GF-D8 (cell line): ENCODE results near the gene EVA1A.
"Not testable (repeated sequence)": the region's sequence is repeated elsewhere in the genome, so short reads cannot be mapped to it uniquely, and the experiment has no call there.

Experiments used
- DNase-seq: peaks from one replicate; lab custom pipeline; 2025; lab: John Stamatoyannopoulos, UW

Gene EVA1A

GRCh38 chr2:75517547-75518230 lies 43.0 kb downstream of the EVA1A start:
- DNase-seq: no peak

GRCh38 chr2:75516378-75517360 lies 44.1 kb downstream of the EVA1A start:
- no peak for DNase-seq

DNA sequence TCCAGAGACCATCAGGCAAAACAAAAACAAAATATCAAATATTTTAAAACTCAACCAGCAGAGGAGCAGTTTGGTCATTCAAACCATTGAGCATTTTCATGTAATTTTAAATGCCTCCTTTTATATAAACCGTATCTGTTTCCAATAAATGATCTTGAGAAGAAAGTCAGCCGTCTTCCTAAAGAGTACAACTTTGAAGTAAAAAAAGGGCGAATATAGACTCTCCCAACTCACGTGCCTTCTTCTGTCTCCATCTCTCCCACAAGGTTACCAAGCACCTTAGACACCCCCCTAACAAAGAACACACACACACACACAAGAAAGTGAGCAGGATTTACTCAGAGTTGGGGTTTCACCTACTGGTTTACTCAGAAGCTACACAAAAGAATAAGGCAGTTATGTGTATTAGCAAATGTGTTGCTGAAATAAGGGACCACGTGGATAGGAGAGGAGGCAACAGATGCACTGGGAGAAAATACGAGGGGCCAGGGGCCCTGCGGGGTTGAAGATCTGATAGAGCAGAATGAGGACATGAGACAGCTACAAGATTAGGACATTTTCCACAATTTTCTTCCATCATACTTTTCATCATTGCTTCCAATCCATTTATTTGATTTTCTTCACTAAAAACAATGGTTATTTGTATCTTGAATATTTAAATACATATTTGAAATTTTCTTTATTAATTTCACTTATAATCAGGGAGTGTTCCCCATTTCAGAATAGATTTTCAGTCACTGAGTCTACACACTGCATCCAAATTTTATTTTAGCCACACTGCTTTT lies 45.0 kb downstream of the EVA1A start:
- DNase-seq: no peak

GRCh38 chr2:75513616-75514170 lies 47.0 kb downstream of the EVA1A start:
- DNase-seq: no peak

DNA sequence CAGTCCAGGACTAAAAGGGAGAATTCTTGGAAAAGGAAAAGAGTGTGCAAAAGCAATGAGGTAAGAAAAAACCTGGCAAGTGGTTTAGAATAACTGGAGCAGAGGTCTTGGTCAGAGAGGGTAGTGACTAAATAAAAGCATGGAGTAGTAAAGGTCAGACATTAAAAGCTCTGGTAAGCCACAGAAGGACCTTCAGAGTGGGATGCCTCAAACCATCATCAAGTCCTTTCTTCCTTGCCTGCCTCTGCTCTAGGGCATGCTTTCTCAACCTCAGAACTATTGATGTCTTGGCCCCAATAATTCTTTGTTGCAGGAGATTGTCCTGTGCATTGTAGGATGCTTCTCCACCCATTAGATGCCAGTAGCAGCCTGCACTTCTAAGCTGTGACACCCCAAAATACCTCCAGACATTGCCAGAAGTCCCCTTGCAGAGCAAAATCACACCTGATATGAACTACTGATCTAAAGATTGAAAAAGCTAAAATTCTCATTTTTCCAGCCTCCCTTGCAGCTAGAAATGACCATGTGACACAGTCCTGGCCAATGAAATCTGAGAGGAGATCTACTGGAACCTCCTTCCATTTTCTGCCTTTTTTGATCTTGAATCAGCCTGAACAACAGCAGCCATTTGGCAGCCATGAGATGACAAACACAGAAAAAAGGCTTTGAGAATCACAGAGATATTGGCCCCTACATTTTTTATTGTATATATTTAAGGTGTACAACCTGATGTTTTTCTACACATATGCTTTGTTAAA lies 48.1 kb downstream of the EVA1A start:
- DNase-seq: no peak

GRCh38 chr2:75506101-75506697 lies 54.5 kb downstream of the EVA1A start:
- no peak for DNase-seq

DNA sequence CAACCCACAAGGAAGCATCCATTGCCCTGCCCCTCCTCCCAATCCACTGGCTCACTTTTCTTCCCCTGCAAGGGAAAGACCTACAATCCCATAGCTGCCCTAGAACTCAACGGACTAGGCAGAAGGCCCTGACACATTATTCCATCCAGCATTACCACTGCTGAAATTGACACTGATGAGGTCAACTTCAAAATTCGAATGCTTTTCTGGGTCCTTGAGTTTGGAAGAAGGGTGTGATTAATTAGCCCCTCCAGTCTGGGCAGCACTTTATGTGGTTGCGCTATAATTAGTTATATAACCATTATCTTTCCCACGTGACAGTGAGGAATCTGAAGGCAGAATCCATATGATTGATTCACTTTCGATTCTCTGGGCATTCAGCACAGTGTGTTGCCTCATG lies 55.7 kb downstream of the EVA1A start:
- no peak for DNase-seq

DNA sequence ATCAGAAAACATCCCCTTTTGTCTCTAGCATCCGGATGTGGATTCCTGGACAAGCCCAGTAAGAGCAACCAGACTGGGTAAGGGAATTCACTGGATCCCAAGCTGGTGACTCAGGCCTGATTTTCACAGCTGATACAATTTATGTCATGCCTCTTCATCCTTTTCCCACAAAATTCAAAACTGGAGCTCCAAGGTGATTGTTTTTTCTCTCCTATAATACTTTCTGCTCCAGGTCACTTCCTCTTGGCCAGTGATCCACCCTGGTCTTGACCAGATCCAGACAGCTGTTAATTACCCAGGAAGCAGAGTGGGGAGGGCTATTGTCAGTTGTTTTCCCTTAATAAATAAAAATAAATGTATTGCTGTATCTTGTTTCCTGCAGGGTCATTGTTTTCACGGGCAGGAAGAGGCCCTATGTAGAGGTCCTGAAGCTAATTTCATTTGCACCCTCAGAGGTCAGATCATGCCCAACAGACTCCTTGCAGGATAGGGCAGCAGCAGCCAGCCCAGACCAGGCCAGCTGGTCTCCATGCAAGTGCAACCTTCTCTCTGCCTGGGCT lies 57.6 kb downstream of the EVA1A start:
- DNase-seq: no peak

- no peak for DNase-seq
Observed at GRCh38 chr2:75500633-75501032, 60.1 kb downstream of the EVA1A start.

DNA sequence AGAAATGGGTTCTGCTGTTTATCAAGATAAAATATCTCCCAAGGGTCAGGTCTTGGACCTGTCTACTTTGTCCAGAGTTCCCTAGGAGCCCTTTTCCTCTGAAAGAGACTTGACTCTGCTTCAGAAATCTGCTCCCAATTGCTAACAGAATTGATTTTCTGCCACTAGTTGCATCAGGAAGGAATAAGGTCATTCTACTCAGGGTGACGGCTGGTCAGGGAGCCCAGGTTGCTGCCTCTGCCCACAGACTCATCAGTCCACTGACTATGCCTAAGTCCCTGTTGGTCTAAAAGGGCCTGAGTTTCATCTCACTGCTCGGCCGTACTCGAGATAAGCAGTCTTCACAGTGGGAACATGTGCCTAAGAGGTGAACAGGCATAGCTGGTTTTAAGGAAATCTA lies 61.2 kb downstream of the EVA1A start:
- DNase-seq: no peak

- no peak for DNase-seq
Observed at GRCh38 chr2:75498907-75499306, 61.8 kb downstream of the EVA1A start.

GRCh38 chr2:75497256-75497655 lies 63.5 kb downstream of the EVA1A start:
- DNase-seq: no peak

DNA sequence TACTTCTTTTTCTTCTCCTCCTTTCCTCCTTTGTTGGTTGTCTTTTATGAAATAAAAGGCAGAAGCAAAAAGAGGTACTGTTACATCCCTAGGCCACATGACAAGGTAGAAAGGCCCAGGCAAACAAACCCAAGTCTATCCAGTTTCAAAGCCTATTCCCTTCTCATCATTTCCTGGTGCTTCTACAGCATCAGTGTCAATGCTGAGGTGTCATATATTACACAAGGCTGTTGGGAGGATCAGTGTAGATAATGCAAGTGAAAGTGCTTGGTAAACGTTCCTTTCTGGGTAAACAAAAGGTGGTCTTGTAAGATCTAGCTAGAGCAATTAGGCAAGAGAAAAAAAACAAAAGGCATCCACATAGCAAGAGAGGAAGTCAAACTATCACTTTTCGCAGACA lies 64.9 kb downstream of the EVA1A start:
- no peak for DNase-seq

DNA sequence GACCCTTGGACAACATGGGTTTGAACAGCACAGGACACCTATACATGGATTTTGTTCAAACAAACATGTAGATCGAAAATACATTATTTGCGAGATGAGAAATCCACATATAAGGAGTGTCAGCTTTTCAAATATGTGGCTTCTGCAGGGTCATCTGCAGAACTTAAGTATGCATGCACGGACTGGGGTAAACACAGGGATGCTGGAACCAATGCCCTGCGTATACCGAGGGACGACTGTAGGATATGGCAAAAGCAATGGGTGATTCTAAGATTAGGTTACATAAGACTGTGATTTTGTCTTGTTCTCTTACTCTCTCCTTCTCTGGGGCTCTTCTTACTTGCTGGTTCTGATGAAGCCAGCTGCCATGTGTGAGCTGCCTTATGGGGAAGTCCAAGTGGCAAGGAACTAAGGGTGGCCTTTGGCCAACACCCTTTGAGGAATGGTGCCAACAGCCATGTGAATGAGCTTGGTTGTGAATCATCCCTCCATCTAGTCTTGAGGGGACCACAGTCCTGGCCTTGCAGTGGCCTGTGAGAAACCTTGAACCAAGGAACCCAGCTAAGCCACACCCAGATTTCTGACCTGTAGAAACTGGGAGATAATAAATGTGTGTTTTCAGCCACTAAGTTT lies 66.5 kb downstream of the EVA1A start:
- DNase-seq: no peak

GRCh38 chr2:75493230-75493629 lies 67.5 kb downstream of the EVA1A start:
- no peak for DNase-seq

DNA sequence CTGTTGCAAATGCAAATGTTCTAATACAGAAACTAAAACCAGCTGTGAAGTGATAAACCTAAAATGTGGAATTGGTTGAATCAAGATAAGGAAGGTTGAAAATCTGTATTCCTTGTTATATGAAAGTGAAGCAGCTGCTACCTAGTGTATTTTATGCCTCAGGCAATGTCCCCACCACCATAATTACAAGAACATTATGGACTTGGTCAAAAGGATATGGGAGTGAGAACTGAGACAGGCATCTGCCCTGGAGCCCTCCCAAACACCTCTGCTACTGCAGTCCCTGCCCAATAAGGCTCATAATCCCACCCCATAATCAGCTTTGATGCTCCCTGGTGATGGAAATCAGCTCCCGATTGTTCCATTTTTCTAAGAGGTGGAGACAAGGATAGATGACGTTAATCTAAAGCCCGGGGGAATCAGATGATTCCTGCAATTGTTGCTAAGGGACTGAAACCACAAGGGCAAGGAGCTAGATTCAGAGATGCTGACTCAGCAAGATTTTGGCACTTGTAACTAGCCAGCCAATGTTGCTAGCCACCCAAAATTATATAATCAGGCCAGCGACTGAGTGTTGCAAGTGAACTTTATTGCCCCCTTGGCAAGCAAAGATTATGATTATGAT lies 69.5 kb downstream of the EVA1A start:
- no peak for DNase-seq

DNA sequence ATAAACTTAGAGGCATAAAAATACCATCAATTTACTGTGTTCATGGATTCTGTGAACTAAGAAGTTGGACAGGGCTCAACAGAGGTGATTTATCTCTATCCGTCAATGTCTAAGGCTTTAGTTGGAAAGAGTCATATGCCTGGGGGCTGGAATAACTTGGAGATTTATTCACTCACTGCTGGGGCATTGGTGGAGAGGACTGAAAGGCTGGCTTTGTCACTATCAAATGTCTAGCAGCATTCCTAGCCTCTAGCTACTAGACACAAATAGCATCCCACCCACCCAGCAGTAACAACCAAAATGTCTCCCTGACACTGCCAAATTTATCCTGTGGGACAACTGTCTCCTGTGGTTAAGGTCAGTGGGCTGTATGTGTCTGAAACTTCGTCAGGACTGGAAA lies 71.0 kb downstream of the EVA1A start:
- no peak for DNase-seq

DNA sequence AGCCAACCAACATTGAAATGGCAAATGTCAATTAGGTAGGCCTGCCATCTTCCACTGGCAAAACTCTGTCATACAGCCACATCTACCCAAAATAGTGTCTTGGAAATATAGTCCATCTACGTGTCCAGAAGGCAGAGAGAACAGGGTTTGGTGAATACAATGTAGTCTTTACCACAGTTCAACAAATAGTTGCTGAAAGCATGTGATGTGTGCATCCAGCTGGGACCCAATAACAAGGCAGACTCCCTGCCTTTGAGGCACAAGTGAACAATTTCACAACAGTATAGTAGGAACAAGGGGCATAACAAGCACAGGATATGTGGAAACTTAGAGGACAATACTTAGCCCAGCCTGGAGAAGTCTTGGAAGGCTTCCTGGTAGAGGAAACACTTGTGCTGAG lies 72.6 kb downstream of the EVA1A start:
- no peak for DNase-seq

- DNase-seq: not testable (repeated sequence)
Observed at GRCh38 chr2:75486735-75487134, 74.0 kb downstream of the EVA1A start.

DNA sequence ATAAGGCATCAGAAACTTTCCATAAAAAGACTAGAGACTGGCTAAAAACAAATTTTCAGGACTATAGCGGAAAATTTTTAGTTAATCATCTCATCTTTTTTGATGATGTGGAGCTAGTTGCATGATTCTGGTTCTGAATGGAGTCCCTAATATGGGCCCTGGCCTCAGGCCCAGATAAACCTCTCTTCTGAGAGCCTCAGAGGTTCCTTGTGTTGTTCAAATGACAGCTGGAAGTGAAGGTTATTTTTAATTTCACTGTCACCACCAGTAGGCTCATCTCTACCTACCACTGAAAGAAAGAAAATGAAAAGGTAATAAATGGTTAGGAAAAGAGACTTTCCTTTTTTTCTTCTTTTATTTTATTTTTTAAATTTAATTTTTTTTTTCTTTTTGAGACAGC lies 75.9 kb downstream of the EVA1A start:
- DNase-seq: no peak
